ENCODE results near the gene PRR14L. TPM values are rescaled to one million over a fixed set of nuclear protein-coding genes. Genes with fewer than 3 reads are reported as not detected.

Gene PRR14L
- total RNA-seq, 3 donors from 2014 or later, result 39.5 to 46.5 (median 42.1) TPM

DNA sequence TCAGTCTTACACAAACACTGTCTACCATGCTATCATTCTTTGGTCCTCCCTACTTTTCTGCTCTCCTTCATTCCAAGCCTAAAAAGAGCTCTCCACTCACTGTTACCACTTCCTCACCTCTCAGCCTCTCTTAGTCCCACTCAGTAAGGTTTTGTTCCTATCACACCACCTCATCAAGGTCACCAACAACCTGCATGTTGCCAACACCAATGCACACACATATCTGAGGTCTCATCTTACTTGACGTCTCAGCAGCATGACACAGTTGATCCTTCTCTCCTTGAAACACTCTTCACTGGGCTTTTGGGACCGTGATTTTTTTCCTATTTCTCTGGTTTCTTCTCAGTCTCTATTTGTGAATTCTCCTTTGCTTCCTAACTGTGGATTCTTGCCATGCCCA, 96.0 kb downstream of the PRR14L start:
- no peaks in the 10 kb centered on the region for H3K27me3 Mint-ChIP-seq (ENCODE audit: low read depth)
- H3K36me3 Mint-ChIP-seq (ENCODE audit: insufficient read depth), result peaks cover 18% of the 10 kb centered on the region
- ATAC-seq, result no peak
- H3K4me3 Mint-ChIP-seq, result no peak overlapping the region
- peaks cover 33% of the 10 kb centered on the region for H3K4me1 Mint-ChIP-seq (ENCODE audit: low read depth)
- no peaks in the 10 kb centered on the region for H3K9me3 Mint-ChIP-seq
- no peak for DNase-seq

- H3K4me3 Mint-ChIP-seq, result no peak overlapping the region
- H3K9me3 Mint-ChIP-seq, result no peaks in the 10 kb centered on the region
- no peak for DNase-seq
- no peak for ATAC-seq
- H3K36me3 Mint-ChIP-seq (ENCODE audit: insufficient read depth), result peaks cover 20% of the 10 kb centered on the region
- no peaks in the 10 kb centered on the region for H3K27me3 Mint-ChIP-seq (ENCODE audit: low read depth)
- H3K4me1 Mint-ChIP-seq (ENCODE audit: low read depth), result peaks cover 34% of the 10 kb centered on the region
Measured at GRCh38 chr22:31652911-31653684, 96.8 kb downstream of the PRR14L start.

- Mint-ChIP-seq H3K4me1 (ENCODE audit: low read depth) (peaks cover 40% of the 10 kb centered on the region), H3K9me3 (no peaks in the 10 kb centered on the region), H3K36me3 (ENCODE audit: insufficient read depth) (peaks cover 25% of the 10 kb centered on the region), H3K27me3 (ENCODE audit: low read depth) (no peaks in the 10 kb centered on the region), H3K4me3 (no peak overlapping the region)
- no peak for ATAC-seq
- DNase-seq, result no peak
Measured at GRCh38 chr22:31652088-31652487, 97.8 kb downstream of the PRR14L start.

DNA sequence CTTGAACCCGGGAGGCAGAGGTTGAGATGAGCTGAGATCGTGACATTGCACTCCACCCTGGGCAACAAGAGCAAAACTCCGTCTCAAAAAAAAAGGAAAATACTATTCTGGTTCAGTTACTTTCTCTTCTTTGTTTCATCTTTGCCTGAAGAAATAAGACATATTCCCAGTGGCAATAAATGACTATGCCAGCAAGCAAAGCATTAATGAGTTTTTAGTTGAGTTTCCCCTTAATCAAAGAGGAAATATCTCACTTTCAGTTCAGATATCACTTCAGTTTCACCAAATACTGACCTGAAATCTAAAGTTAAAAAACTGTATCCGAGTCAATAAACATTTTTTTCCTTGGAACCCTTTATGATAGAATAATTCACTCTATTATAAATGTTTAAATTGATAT, 98.3 kb downstream of the PRR14L start:
- Mint-ChIP-seq H3K9me3 (no peaks in the 10 kb centered on the region), H3K36me3 (ENCODE audit: insufficient read depth) (peaks cover 28% of the 10 kb centered on the region), H3K4me1 (ENCODE audit: low read depth) (peaks cover 43% of the 10 kb centered on the region), H3K27me3 (ENCODE audit: low read depth) (no peaks in the 10 kb centered on the region), H3K4me3 (peak overlapping the region; percentile 21)
- peak in 1 of 2 donors; percentile 17 for ATAC-seq
- no peak for DNase-seq

DNA sequence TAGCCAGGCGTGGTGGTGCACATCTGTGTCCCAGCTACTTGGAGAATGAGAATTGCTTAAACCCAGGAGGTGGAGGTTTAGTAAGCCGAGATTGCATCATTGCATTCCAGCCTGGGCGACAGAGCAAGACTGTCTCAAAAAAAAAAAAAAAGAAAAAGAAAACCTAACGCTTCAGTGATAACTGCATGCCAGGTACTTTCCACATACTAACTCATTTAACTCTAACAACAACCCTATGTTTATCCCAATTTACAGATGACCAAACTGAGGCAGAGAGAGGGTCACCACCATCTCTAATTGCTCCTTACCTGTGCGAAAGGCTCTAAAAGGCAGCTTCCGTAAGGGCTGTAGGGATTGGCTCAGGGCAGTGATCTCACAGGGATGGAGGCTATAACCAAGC, 99.5 kb downstream of the PRR14L start:
- H3K9me3 Mint-ChIP-seq, result no peaks in the 10 kb centered on the region
- H3K4me3 Mint-ChIP-seq, result no peak overlapping the region
- H3K36me3 Mint-ChIP-seq (ENCODE audit: insufficient read depth), result peaks cover 32% of the 10 kb centered on the region
- H3K4me1 Mint-ChIP-seq (ENCODE audit: low read depth), result peaks cover 50% of the 10 kb centered on the region
- no peak for ATAC-seq
- H3K27me3 Mint-ChIP-seq (ENCODE audit: low read depth), result no peaks in the 10 kb centered on the region
- no peak for DNase-seq

GRCh38 chr22:31647523-31648320, 102.2 kb downstream of the PRR14L start:
- Mint-ChIP-seq H3K9me3 (no peaks in the 10 kb centered on the region), H3K4me3 (no peak overlapping the region), H3K4me1 (ENCODE audit: low read depth) (peaks cover 47% of the 10 kb centered on the region), H3K27me3 (ENCODE audit: low read depth) (no peaks in the 10 kb centered on the region), H3K36me3 (ENCODE audit: insufficient read depth) (peaks cover 33% of the 10 kb centered on the region)
- ATAC-seq (no peak), DNase-seq (no peak)

- Mint-ChIP-seq H3K27me3 (ENCODE audit: low read depth) (no peaks in the 10 kb centered on the region), H3K4me3 (no peak overlapping the region), H3K4me1 (ENCODE audit: low read depth) (peaks cover 46% of the 10 kb centered on the region)
Measured at GRCh38 chr22:31647066-31647465, 102.9 kb downstream of the PRR14L start.

DNA sequence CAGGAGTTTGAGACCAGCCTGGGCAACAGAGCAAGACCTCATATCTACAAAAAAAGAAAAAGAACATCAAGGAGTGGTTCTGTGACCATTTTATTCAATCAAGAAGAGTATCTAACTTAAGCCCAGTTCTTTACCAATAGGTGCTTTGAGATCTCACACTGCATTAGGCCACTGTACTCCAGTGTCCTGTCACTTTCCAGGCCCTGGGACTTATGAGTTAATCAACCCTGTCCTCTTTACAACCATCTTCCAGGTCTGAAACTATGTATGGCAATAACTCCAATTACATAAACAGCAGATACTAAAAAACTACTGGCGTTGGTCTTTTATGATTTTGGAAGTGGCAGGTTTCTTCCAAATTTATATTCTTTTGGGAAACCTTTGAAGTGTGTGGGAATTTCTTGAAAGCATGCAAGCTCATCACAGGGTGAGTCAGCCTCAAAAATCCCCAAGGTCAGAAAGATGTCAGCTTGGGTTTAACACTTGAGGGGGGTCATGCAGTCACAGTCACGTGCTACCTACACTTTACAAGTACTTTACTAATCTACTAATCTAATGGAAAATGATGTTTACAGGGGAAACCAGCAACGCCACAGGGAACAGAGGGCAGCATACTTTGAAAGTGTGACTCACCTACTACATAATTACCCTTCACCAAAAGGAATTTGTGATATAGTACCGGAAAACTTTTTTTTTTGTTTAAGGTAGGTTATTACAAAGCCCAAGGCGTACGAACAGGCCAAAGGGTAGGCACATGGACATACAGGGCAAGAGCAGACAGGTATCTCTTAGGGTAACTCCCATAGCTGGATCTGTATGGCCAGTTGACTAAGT, 103.5 kb downstream of the PRR14L start:
- Mint-ChIP-seq H3K9me3 (no peaks in the 10 kb centered on the region), H3K4me1 (ENCODE audit: low read depth) (peaks cover 41% of the 10 kb centered on the region), H3K36me3 (ENCODE audit: insufficient read depth) (peaks cover 33% of the 10 kb centered on the region), H3K4me3 (no peak overlapping the region), H3K27me3 (ENCODE audit: low read depth) (no peaks in the 10 kb centered on the region)
- ATAC-seq (peak; percentile 87 to 88), DNase-seq (peak; percentile 39)

More at GRCh38 chr22:31647066-31647465, 102.9 kb downstream of the PRR14L start:
- H3K36me3 Mint-ChIP-seq (ENCODE audit: insufficient read depth), result peaks cover 33% of the 10 kb centered on the region
- DNase-seq, result no peak
- ATAC-seq, result no peak
- H3K9me3 Mint-ChIP-seq, result no peaks in the 10 kb centered on the region

GRCh38 chr22:31639436-31640039, 110.4 kb downstream of the PRR14L start:
- ATAC-seq (peak; percentile 24 to 45), DNase-seq (no peak)
- H3K9me3 Mint-ChIP-seq, result no peaks in the 10 kb centered on the region
- H3K36me3 Mint-ChIP-seq (ENCODE audit: insufficient read depth), result peaks cover 8% of the 10 kb centered on the region
- H3K27me3 Mint-ChIP-seq (ENCODE audit: low read depth), result no peaks in the 10 kb centered on the region
- peaks cover 49% of the 10 kb centered on the region for H3K4me1 Mint-ChIP-seq (ENCODE audit: low read depth)
- no peak overlapping the region for H3K4me3 Mint-ChIP-seq

DNA sequence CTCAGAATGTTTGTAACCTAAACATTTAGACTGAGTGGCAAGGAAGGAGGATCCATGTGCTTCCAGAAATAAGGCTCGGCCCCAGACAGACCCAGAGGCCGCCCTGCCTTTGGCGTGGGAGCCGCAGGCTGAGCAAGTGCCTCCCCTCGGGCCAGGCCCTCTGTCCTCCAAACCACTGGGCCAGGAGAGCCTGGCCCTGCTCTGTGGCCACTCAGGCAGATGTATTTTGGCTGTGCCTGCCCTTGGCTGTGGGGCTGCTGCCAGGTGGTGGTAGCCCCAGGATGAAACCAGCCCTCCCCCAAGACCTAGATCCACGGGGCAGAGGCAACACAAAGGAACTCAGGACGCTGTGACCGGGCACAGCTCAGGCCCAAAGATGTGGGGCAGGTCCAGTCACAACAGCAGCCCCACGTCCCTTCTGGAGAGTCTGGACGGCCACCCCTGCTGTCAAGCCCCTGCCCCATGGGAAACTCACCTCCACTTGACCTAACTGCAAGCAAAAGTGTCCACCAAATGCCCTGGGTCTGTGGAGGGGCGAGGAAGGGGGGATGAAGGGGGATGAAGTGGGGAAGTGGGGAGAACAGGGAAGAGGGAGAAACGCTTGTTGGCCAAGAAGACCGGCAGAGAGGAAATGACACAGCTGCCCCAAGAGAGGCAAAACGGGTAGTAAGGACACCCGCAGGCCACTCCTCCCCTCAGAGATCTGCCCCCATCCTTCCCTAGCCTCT, 111.9 kb downstream of the PRR14L start:
- peak overlapping the region; percentile 38 for H3K4me3 Mint-ChIP-seq
- DNase-seq (no peak), ATAC-seq (no peak)
- H3K27me3 Mint-ChIP-seq (ENCODE audit: low read depth), result no peaks in the 10 kb centered on the region
- H3K9me3 Mint-ChIP-seq, result no peaks in the 10 kb centered on the region
- peaks cover 49% of the 10 kb centered on the region for H3K4me1 Mint-ChIP-seq (ENCODE audit: low read depth)
- peaks cover 2% of the 10 kb centered on the region for H3K36me3 Mint-ChIP-seq (ENCODE audit: insufficient read depth)

- no peak for ATAC-seq
- Mint-ChIP-seq H3K36me3 (ENCODE audit: insufficient read depth) (peaks cover 2% of the 10 kb centered on the region), H3K27me3 (ENCODE audit: low read depth) (no peaks in the 10 kb centered on the region), H3K4me1 (ENCODE audit: low read depth) (peaks cover 51% of the 10 kb centered on the region), H3K9me3 (no peaks in the 10 kb centered on the region), H3K4me3 (no peak overlapping the region)
- DNase-seq, result no peak
Measured at GRCh38 chr22:31637447-31637890, 112.5 kb downstream of the PRR14L start.

DNA sequence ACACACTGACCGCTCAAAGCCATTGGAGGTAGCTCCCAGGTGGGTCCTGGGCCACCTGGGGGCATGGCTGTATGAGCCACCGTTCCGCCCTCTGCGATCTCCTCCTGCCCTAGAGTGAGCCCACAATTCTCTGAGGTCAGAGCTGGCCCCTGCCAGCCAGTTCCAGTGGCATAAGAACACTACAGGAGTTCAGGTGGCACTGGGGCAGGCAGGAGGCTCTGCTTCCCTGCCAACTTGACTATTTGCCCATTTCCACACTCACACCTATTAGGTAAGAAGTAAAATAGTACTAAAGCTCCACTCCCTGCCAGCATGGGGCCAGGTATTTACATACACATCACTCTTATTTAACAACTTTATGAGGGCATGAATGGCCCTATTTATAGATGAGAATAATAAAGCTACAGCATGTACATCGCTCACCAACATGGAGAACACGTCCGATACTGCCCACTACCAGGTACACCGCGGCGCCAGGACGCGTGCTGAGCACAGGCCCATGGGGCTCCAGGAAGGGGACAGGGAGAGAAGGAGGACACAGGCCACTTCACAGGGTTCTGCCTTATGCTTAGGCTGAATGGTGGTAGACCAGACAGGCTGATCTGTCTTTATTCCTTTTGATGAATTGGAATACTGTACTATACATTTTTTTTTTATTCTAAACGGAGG, 114.2 kb downstream of the PRR14L start:
- H3K4me1 Mint-ChIP-seq (ENCODE audit: low read depth), result peaks cover 54% of the 10 kb centered on the region
- no peaks in the 10 kb centered on the region for H3K9me3 Mint-ChIP-seq
- H3K4me3 Mint-ChIP-seq, result no peak overlapping the region
- H3K27me3 Mint-ChIP-seq (ENCODE audit: low read depth), result no peaks in the 10 kb centered on the region
- no peak for DNase-seq
- ATAC-seq, result no peak
- H3K36me3 Mint-ChIP-seq (ENCODE audit: insufficient read depth), result no peaks in the 10 kb centered on the region

- ATAC-seq, result no peak
Measured at GRCh38 chr22:31631436-31631835, 118.5 kb downstream of the PRR14L start.

More at GRCh38 chr22:31631436-31631835, 118.5 kb downstream of the PRR14L start:
- peak overlapping the region; percentile 87 for H3K4me3 Mint-ChIP-seq
- H3K9me3 Mint-ChIP-seq, result no peaks in the 10 kb centered on the region
- H3K27me3 Mint-ChIP-seq (ENCODE audit: low read depth), result no peaks in the 10 kb centered on the region
- peaks cover 57% of the 10 kb centered on the region for H3K4me1 Mint-ChIP-seq (ENCODE audit: low read depth)
- no peak for DNase-seq
- H3K36me3 Mint-ChIP-seq (ENCODE audit: insufficient read depth), result no peaks in the 10 kb centered on the region
